H9 (cell line): ENCODE data around the gene JAG2. TPM values are rescaled to one million over a fixed set of nuclear protein-coding genes. Genes with fewer than 3 reads are reported as not detected.

Experiments
- DNase-seq: peaks from one replicate; pipeline ENCODE4 v3.0.0-alpha.2; 2017
- H2AFZ ChIP-seq: one replicate; pipeline ENCODE4 v1.6.1; 2013; ENCODE audit warnings: mild to moderate bottlenecking, low read length, control low read depth, moderate library complexity
- H2AK5ac ChIP-seq: 2 replicates; pipeline ENCODE4 v1.6.1; 2013; ENCODE audit warnings: low read length, control low read depth, mixed read lengths; ENCODE audit not compliant: insufficient read length
- H2BK120ac ChIP-seq: one replicate; pipeline ENCODE4 v1.6.1; 2013; ENCODE audit warnings: low read depth, mild to moderate bottlenecking, low read length, control low read depth, inconsistent platforms; ENCODE audit not compliant: poor library complexity, severe bottlenecking
- H2BK12ac ChIP-seq: 2 replicates; pipeline ENCODE4 v1.6.1; 2013; ENCODE audit warnings: low read length, control low read depth, mixed read lengths, low read depth; ENCODE audit not compliant: insufficient read length
- H2BK15ac ChIP-seq: 2 replicates; pipeline ENCODE4 v1.6.1; 2013; ENCODE audit warnings: low read depth, low read length, control low read depth
- H2BK20ac ChIP-seq: one replicate; pipeline ENCODE4 v1.6.1; 2013; ENCODE audit warnings: low read depth, mild to moderate bottlenecking, low read length, control low read depth, inconsistent platforms; ENCODE audit not compliant: poor library complexity, severe bottlenecking
- H2BK5ac ChIP-seq: 2 replicates; pipeline ENCODE4 v1.6.1; 2013; ENCODE audit warnings: low read length, control low read depth, mixed read lengths; ENCODE audit not compliant: insufficient read length
- H3K14ac ChIP-seq: 2 replicates; pipeline ENCODE4 v1.6.1; 2013; ENCODE audit warnings: low read length, control low read depth; ENCODE audit not compliant: insufficient read depth
- H3K18ac ChIP-seq: 2 replicates; pipeline ENCODE4 v1.6.1; 2013; ENCODE audit warnings: low read depth, mild to moderate bottlenecking, mixed read lengths, low read length, control low read depth; ENCODE audit not compliant: insufficient read length
- H3K23ac ChIP-seq: 2 replicates; pipeline ENCODE4 v1.6.1; 2013; ENCODE audit warnings: low read length, control low read depth, mixed read lengths, low read depth; ENCODE audit not compliant: insufficient read length
- H3K23me2 ChIP-seq: 2 replicates; pipeline ENCODE4 v1.6.1; 2013; ENCODE audit warnings: low read depth, mild to moderate bottlenecking, mixed read lengths, low read length, control low read depth; ENCODE audit not compliant: insufficient read length, poor library complexity, severe bottlenecking
- H3K27ac ChIP-seq: 2 replicates; pipeline ENCODE4 v1.5.1; 2013; ENCODE audit warnings: low read length, control low read depth, mixed read lengths, low read depth; ENCODE audit not compliant: insufficient read length
- H3K27me3 ChIP-seq: 2 replicates; pipeline ENCODE4 v1.6.1; 2013; ENCODE audit warnings: low read length, control low read depth, inconsistent platforms; ENCODE audit not compliant: insufficient read depth
- H3K4ac ChIP-seq: 2 replicates; pipeline ENCODE4 v1.6.1; 2013; ENCODE audit warnings: low read depth, mild to moderate bottlenecking, control low read depth, inconsistent platforms, low read length, moderate library complexity
- H3K4me1 ChIP-seq: 2 replicates; pipeline ENCODE4 v1.6.1; 2013; ENCODE audit warnings: low read length, control low read depth, inconsistent platforms; ENCODE audit not compliant: insufficient read depth
- H3K4me2 ChIP-seq: 2 replicates; pipeline ENCODE4 v1.6.1; 2013; ENCODE audit warnings: low read length, control low read depth, mixed read lengths; ENCODE audit not compliant: insufficient read length, insufficient read depth
- H3K56ac ChIP-seq: 2 replicates; pipeline ENCODE4 v1.6.1; 2013; ENCODE audit warnings: low read depth, mild to moderate bottlenecking, mixed read lengths, low read length, control low read depth; ENCODE audit not compliant: insufficient read length
- H3K79me1 ChIP-seq: 2 replicates; pipeline ENCODE4 v1.6.1; 2013; ENCODE audit warnings: low read depth, mild to moderate bottlenecking, moderate library complexity, low read length, control low read depth, inconsistent platforms; ENCODE audit not compliant: insufficient read depth, poor library complexity, severe bottlenecking
- H3K79me2 ChIP-seq: 2 replicates; pipeline ENCODE4 v1.6.1; 2013; ENCODE audit warnings: low read length, control low read depth, inconsistent platforms; ENCODE audit not compliant: insufficient read depth
- H3K9ac ChIP-seq: 2 replicates; pipeline ENCODE4 v1.6.1; 2013; ENCODE audit warnings: low read length, control low read depth, mixed read lengths; ENCODE audit not compliant: insufficient read length; ENCODE audit errors: extremely low read depth
- H3K9me3 ChIP-seq: one replicate; pipeline ENCODE4 v1.6.1; 2013; ENCODE audit warnings: low read depth, low read length, inconsistent platforms; ENCODE audit not compliant: control insufficient read depth
- H3T11ph ChIP-seq: one replicate; pipeline ENCODE4 v1.6.1; 2013; ENCODE audit warnings: mild to moderate bottlenecking, low read length, control low read depth, inconsistent platforms
- H4K20me1 ChIP-seq: one replicate; pipeline ENCODE4 v1.6.1; 2013; ENCODE audit not compliant: control insufficient read depth, insufficient read length, insufficient read depth
- H4K5ac ChIP-seq: 2 replicates; pipeline ENCODE4 v1.6.1; 2013; ENCODE audit warnings: low read depth, mild to moderate bottlenecking, mixed read lengths, low read length, control low read depth; ENCODE audit not compliant: insufficient read length
- H4K8ac ChIP-seq: replicated peaks from 2 replicates; pipeline ENCODE4 v1.6.1; 2013; ENCODE audit warnings: low read length, control low read depth, mixed read lengths, low read depth; ENCODE audit not compliant: insufficient read length
- H4K91ac ChIP-seq: 2 replicates; pipeline ENCODE4 v1.6.1; 2013; ENCODE audit warnings: low read depth, mild to moderate bottlenecking, moderate library complexity, mixed read lengths, low read length, control low read depth; ENCODE audit not compliant: insufficient read length
- H3K27ac Mint-ChIP-seq, 3 experiments: 2 replicates in 2 of 3; 3 replicates in 1 of 3; pipeline ENCODE4 v1.8.0; 2020 to 2021; ENCODE audit warnings: mixed read lengths in 3 of 3, mild to moderate bottlenecking in 1 of 3, moderate library complexity in 1 of 3
- H3K27me3 Mint-ChIP-seq: 2 replicates; pipeline ENCODE4 v1.8.0; 2021; ENCODE audit warnings: low read depth, mild to moderate bottlenecking, moderate library complexity, mixed read lengths
- H3K36me3 Mint-ChIP-seq, 3 experiments: 2 replicates in 2 of 3; 3 replicates in 1 of 3; pipeline ENCODE4 v1.8.0; 2020 to 2021; ENCODE audit warnings: low read depth in 3 of 3, mixed read lengths in 3 of 3; ENCODE audit not compliant: insufficient read depth in 1 of 3
- H3K4me1 Mint-ChIP-seq, 2 experiments: 2 replicates each; pipeline ENCODE4 v1.8.0; 2020; ENCODE audit warnings: mixed read lengths in 2 of 2
- H3K4me3 Mint-ChIP-seq, 2 experiments: 2 replicates in 1 of 2; 3 replicates in 1 of 2; pipeline ENCODE4 v1.8.0; 2020 to 2021; ENCODE audit warnings: mild to moderate bottlenecking in 2 of 2, mixed read lengths in 2 of 2, moderate library complexity in 1 of 2
- H3K9me3 Mint-ChIP-seq, 2 experiments: 2 replicates in 1 of 2; 3 replicates in 1 of 2; pipeline ENCODE4 v1.8.0; 2020; ENCODE audit warnings: mild to moderate bottlenecking in 2 of 2, mixed read lengths in 2 of 2, moderate library complexity in 1 of 2
- CTCF ChIP-seq: fragments of 200-600 bp; sonication (generic); conservative IDR thresholded peaks from 3 replicates; pipeline ENCODE4 v1.8.0; 2021; ENCODE audit warnings: antibody characterized with exemption, mild to moderate bottlenecking
- WGBS: extraction: QIAGEN DNeasy Blood & Tissue Kit; methylation state at CpG from one replicate; pipeline ENCODE4 v1.1.7; 2013; ENCODE audit warnings: missing lambda C conversion rate, low lambda C conversion rate, mixed read lengths; ENCODE audit not compliant: insufficient read length; ENCODE audit errors: extremely low coverage; 5-methylcytosine and 5-hydroxymethylcytosine counted together
- total RNA-seq: library from RNA; stranded (reverse); gene quantifications from 2 replicates; pipeline ENCODE4 v1.2.1, GENCODE V29; 2021

The JAG2 gene
- total RNA-seq, 1 experiment from 2014 or later: 11.4 TPM

GRCh38 chr14:105155071-105155651 lies 13.4 kb downstream of the JAG2 start:
- Histone ChIP-seq H3K4ac (no peak overlapping the region), H4K91ac (no peak overlapping the region), H3K27ac (no peak overlapping the region), H3K9ac (no peak overlapping the region), H3K27me3 (no peaks in the 10 kb centered on the region), H4K5ac (no peak overlapping the region), H2BK20ac (no peak overlapping the region), H4K20me1 (no peaks in the 10 kb centered on the region), H3K18ac (no peak overlapping the region), H3K56ac (no peak overlapping the region), H2BK12ac (no peak overlapping the region), H3K9me3 (no peaks in the 10 kb centered on the region), H2AK5ac (no peak overlapping the region), H2BK5ac (no peak overlapping the region), H3K79me2 (no peaks in the 10 kb centered on the region), H2BK120ac (no peak overlapping the region), H3K23me2 (no peaks in the 10 kb centered on the region), H2AFZ (no peak overlapping the region), H2BK15ac (no peak overlapping the region), H3K4me2 (no peak overlapping the region), H3K4me1 (no peaks in the 10 kb centered on the region), H3K23ac (no peak overlapping the region), H4K8ac (no peak overlapping the region), H3K14ac (no peak overlapping the region; the same call in 1 of the 2 replicates), H3K79me1 (no peaks in the 10 kb centered on the region), H3T11ph (no peak overlapping the region)
- DNase-seq: no peak
- Mint-ChIP-seq H3K4me3 (no peak overlapping the region), H3K36me3 (no peaks in the 10 kb centered on the region), H3K4me1 (peaks cover 2 to 22% of the 10 kb centered on the region in 2 experiments; a peak in 3 of 4 replicates), H3K27me3 (peaks cover 1% of the 10 kb centered on the region; the same call in 1 of the 2 replicates), H3K9me3 (no peaks in the 10 kb centered on the region), H3K27ac (no peak overlapping the region; a peak in 2 of 7 replicates)
- WGBS: no CpG with 5 or more reads among the region's 24 CpGs
- no peak for TF ChIP-seq CTCF
